Measurements from ENCODE around the gene SERINC1.

The SERINC1 gene

GRCh38 chr6:122490607-122491006, 19.0 kb upstream of the SERINC1 start:
- H3K79me2 ChIP-seq (ENCODE audit: low read length) = no peaks in the 10 kb centered on the region
- no peak overlapping the region for H3K4me3 ChIP-seq (ENCODE audit: low read length)
- no peaks in the 10 kb centered on the region for H4K20me1 ChIP-seq (ENCODE audit: insufficient read depth, low read length)
- DNase-seq = no peak
- no peak overlapping the region for H3K27ac ChIP-seq (ENCODE audit: low read length)
- H3K9me3 ChIP-seq (replicated peaks; ENCODE audit: insufficient read depth, low read length) = no peaks in the 10 kb centered on the region
- peaks cover 17% of the 10 kb centered on the region for H3K4me1 ChIP-seq (ENCODE audit: low read length)
- H3K36me3 ChIP-seq (replicated peaks; ENCODE audit: insufficient read depth, low read length) = no peaks in the 10 kb centered on the region
- H3K4me2 ChIP-seq (ENCODE audit: low read depth, low read length) = no peak overlapping the region
- H3K9ac ChIP-seq (ENCODE audit: low read length) = no peak overlapping the region
- no peaks in the 10 kb centered on the region for H3K9me2 ChIP-seq (replicated peaks; ENCODE audit: insufficient read depth, low read length)
- H2AFZ ChIP-seq (ENCODE audit: low read length) = no peak overlapping the region
- no peaks in the 10 kb centered on the region for H3K27me3 ChIP-seq (replicated peaks; ENCODE audit: insufficient read depth, low read length)
- 0 out of 2 replicates have a peak, but pooled peaks cover 6% of the 10 kb centered on the region for H3F3A ChIP-seq (ENCODE audit: insufficient read depth, low read length)
- TF ChIP-seq, protein P1, sequence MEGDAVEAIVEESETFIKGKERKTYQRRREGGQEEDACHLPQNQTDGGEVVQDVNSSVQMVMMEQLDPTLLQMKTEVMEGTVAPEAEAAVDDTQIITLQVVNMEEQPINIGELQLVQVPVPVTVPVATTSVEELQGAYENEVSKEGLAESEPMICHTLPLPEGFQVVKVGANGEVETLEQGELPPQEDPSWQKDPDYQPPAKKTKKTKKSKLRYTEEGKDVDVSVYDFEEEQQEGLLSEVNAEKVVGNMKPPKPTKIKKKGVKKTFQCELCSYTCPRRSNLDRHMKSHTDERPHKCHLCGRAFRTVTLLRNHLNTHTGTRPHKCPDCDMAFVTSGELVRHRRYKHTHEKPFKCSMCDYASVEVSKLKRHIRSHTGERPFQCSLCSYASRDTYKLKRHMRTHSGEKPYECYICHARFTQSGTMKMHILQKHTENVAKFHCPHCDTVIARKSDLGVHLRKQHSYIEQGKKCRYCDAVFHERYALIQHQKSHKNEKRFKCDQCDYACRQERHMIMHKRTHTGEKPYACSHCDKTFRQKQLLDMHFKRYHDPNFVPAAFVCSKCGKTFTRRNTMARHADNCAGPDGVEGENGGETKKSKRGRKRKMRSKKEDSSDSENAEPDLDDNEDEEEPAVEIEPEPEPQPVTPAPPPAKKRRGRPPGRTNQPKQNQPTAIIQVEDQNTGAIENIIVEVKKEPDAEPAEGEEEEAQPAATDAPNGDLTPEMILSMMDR (IDR thresholded peaks at IDR 0.05; ENCODE audit: low read length) = no peak

DNA sequence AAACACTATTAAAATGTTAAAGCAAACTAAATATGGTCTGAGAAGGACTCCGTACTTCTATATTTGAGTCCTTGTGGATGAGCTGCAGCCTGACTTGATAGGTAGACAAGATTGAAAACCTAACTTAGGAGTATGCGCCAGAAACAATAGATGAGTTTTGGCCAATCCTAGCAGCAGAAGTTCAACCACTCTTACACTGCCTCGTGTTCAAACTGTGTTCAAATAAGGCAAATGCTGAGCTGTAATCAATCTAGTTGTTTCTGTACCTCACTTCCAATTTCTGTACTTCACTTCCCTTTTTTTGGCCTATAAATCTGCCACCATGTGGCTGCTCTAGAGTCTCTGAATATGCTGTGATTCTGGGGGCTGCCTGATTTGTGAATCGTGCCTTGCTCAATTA, 13.2 kb upstream of the SERINC1 start:
- no peak overlapping the region for H3K4me3 ChIP-seq (ENCODE audit: low read length)
- no peaks in the 10 kb centered on the region for H3K36me3 ChIP-seq (replicated peaks; ENCODE audit: insufficient read depth, low read length)
- H3K4me2 ChIP-seq (ENCODE audit: low read depth, low read length) = no peak overlapping the region
- no peaks in the 10 kb centered on the region for H3K9me2 ChIP-seq (replicated peaks; ENCODE audit: insufficient read depth, low read length)
- no peak overlapping the region for H3K27ac ChIP-seq (ENCODE audit: low read length)
- H3K4me1 ChIP-seq (ENCODE audit: low read length) = no peaks in the 10 kb centered on the region
- H2AFZ ChIP-seq (ENCODE audit: low read length) = no peak overlapping the region
- H4K20me1 ChIP-seq (ENCODE audit: insufficient read depth, low read length) = no peaks in the 10 kb centered on the region
- no peak for TF ChIP-seq EZH2 (optimal IDR thresholded peaks at IDR 0.05; ENCODE audit: low read depth, low read length)
- TF ChIP-seq, protein P1 (IDR thresholded peaks at IDR 0.05; ENCODE audit: low read length) = no peak; the same call in 1 of the 2 replicates
- no peak for TF ChIP-seq EZH2phosphoT487 (IDR thresholded peaks at IDR 0.05; ENCODE audit: low read length)
- no peaks in the 10 kb centered on the region for H3K27me3 ChIP-seq (replicated peaks; ENCODE audit: insufficient read depth, low read length)
- no peaks in the 10 kb centered on the region for H3K9me3 ChIP-seq (replicated peaks; ENCODE audit: insufficient read depth, low read length)
- no peaks in the 10 kb centered on the region for H3F3A ChIP-seq (ENCODE audit: insufficient read depth, low read length)
- DNase-seq = no peak
- H3K9ac ChIP-seq (ENCODE audit: low read length) = no peak overlapping the region
- no peaks in the 10 kb centered on the region for H3K79me2 ChIP-seq (ENCODE audit: low read length)

- Histone ChIP-seq H3K9me2 (replicated peaks; ENCODE audit: insufficient read depth, low read length) (no peaks in the 10 kb centered on the region), H2AFZ (ENCODE audit: low read length) (no peak overlapping the region), H3K4me3 (ENCODE audit: low read length) (no peak overlapping the region), H3K9ac (ENCODE audit: low read length) (no peak overlapping the region), H3K4me1 (ENCODE audit: low read length) (no peaks in the 10 kb centered on the region), H4K20me1 (ENCODE audit: insufficient read depth, low read length) (no peaks in the 10 kb centered on the region), H3K9me3 (replicated peaks; ENCODE audit: insufficient read depth, low read length) (no peaks in the 10 kb centered on the region), H3K79me2 (ENCODE audit: low read length) (no peaks in the 10 kb centered on the region), H3K4me2 (ENCODE audit: low read depth, low read length) (no peak overlapping the region), H3K27me3 (replicated peaks; ENCODE audit: insufficient read depth, low read length) (no peaks in the 10 kb centered on the region), H3K27ac (ENCODE audit: low read length) (no peak overlapping the region), H3K36me3 (replicated peaks; ENCODE audit: insufficient read depth, low read length) (no peaks in the 10 kb centered on the region), H3F3A (ENCODE audit: insufficient read depth, low read length) (no peaks in the 10 kb centered on the region)
- TF ChIP-seq EZH2phosphoT487 (IDR thresholded peaks at IDR 0.05; ENCODE audit: low read length) (no peak), EZH2 (optimal IDR thresholded peaks at IDR 0.05; ENCODE audit: low read depth, low read length) (no peak)
- TF ChIP-seq, protein P1 (IDR thresholded peaks at IDR 0.05; ENCODE audit: low read length) = no peak
- DNase-seq = no peak
Measured at GRCh38 chr6:122482750-122483080, 11.1 kb upstream of the SERINC1 start.
